Esophagus muscularis mucosa (tissue), 4 donors: ENCODE data around the gene NEUROD4. TPM values are rescaled to one million over a fixed set of nuclear protein-coding genes. Genes with fewer than 3 reads are reported as not detected.

Experiments
- DNase-seq: peaks from one replicate; pipeline ENCODE4 v3.0.0-alpha.2; 2017; ENCODE audit errors: extremely low spot score
- H3K27ac ChIP-seq, 4 donors: fragments of 200-600 bp; sonication (generic); replicated peaks in 1 of 4; 1 replicate in 3 of 4; 2 replicates in 1 of 4; pipeline ENCODE4 v1.5.1; 2016 to 2019; ENCODE audit warnings: mild to moderate bottlenecking in 1 of 4
- H3K27me3 ChIP-seq, 4 donors: fragments of 200-600 bp; sonication (generic); one replicate each; pipeline versions ENCODE4 v1.5.1 to v1.6.0; 2016 to 2019
- H3K36me3 ChIP-seq, 4 donors: fragments of 200-600 bp; sonication (generic); one replicate each; pipeline ENCODE4 v1.5.1; 2016 to 2019
- H3K4me1 ChIP-seq, 4 donors: fragments of 200-600 bp; sonication (generic); one replicate each; pipeline ENCODE4 v1.5.1; 2016 to 2019
- H3K4me3 ChIP-seq, 4 donors: fragments of 200-600 bp; sonication (generic); 1 replicate in 2 of 4; 2 replicates in 2 of 4; pipeline ENCODE4 v1.5.1; 2016 to 2019; ENCODE audit warnings: mild to moderate bottlenecking in 4 of 4, moderate library complexity in 1 of 4
- H3K9me3 ChIP-seq, 4 donors: fragments of 200-600 bp; sonication (generic); 1 replicate in 3 of 4; 2 replicates in 1 of 4; pipeline ENCODE4 v1.5.1; 2016 to 2019
- EP300 ChIP-seq: sonication (generic); formaldehyde crosslinking; IDR thresholded peaks from one replicate; pipeline ENCODE4 v1.6.1; 2017; ENCODE audit warnings: antibody characterized with exemption
- POLR2A ChIP-seq: fragments of 450-650 bp; IDR thresholded peaks from one replicate; pipeline ENCODE4 v1.6.1; 2017; ENCODE audit warnings: antibody characterized with exemption, moderate library complexity, mild to moderate bottlenecking, low read depth
- POLR2AphosphoS5 ChIP-seq, 2 donors: sonication (generic); formaldehyde crosslinking; IDR thresholded peaks; one replicate each; pipeline ENCODE4 v1.6.1; 2017; ENCODE audit warnings: antibody characterized with exemption in 2 of 2
- WGBS: methylation state at CpG from one replicate; pipeline ENCODE4 v1.1.5; 2018; 5-methylcytosine and 5-hydroxymethylcytosine counted together
- intact Hi-C: fragments of 100-400 bp; cut with DNase I; formaldehyde crosslinking; loops from one replicate; pipeline ENCODE4 v1.15.1; 2023
- total RNA-seq, 4 donors: library from RNA; depleted of rRNA; stranded (reverse); fragments of >200 nt; gene quantifications; one replicate each; pipeline versions ENCODE4 v1.1.0 to v1.2.1, GENCODE V29; 2016
- TF ChIP-seq, protein P1 (sequence below), 3 experiments: fragments of 200-600 bp in 2 of 3; fragments of 450-650 bp in 1 of 3; sonication (generic) in 2 of 3; IDR thresholded peaks; one replicate each; pipeline ENCODE4 v1.5.1; 2017 to 2019; ENCODE audit warnings: antibody characterized with exemption in 3 of 3, mild to moderate bottlenecking in 2 of 3, moderate library complexity in 1 of 3

Gene NEUROD4
- total RNA-seq, 4 donors from 2014 or later = not detected

GRCh38 chr12:54975272-54975671 is 44.5 kb upstream of the NEUROD4 start:
- Histone ChIP-seq H3K9me3 (no peaks in the 10 kb centered on the region), H3K27ac (no peak overlapping the region), H3K4me3 (no peak overlapping the region), H3K36me3 (no peaks in the 10 kb centered on the region), H3K27me3 (no peaks in the 10 kb centered on the region), H3K4me1 (no peaks in the 10 kb centered on the region)
- 74% methylated on average over 2 of the region's 2 CpGs for WGBS
- TF ChIP-seq POLR2A = no peak
- TF ChIP-seq, protein P1, sequence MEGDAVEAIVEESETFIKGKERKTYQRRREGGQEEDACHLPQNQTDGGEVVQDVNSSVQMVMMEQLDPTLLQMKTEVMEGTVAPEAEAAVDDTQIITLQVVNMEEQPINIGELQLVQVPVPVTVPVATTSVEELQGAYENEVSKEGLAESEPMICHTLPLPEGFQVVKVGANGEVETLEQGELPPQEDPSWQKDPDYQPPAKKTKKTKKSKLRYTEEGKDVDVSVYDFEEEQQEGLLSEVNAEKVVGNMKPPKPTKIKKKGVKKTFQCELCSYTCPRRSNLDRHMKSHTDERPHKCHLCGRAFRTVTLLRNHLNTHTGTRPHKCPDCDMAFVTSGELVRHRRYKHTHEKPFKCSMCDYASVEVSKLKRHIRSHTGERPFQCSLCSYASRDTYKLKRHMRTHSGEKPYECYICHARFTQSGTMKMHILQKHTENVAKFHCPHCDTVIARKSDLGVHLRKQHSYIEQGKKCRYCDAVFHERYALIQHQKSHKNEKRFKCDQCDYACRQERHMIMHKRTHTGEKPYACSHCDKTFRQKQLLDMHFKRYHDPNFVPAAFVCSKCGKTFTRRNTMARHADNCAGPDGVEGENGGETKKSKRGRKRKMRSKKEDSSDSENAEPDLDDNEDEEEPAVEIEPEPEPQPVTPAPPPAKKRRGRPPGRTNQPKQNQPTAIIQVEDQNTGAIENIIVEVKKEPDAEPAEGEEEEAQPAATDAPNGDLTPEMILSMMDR (IDR thresholded peaks at IDR 0.05) = no peak
- no peak for TF ChIP-seq POLR2AphosphoS5 (IDR thresholded peaks at IDR 0.05)
- no peak for TF ChIP-seq EP300
- no peak for DNase-seq
- intact Hi-C loops = no loop called here

- intact Hi-C loops = no loop called here
- TF ChIP-seq EP300 (no peak), POLR2A (no peak), POLR2AphosphoS5 (IDR thresholded peaks at IDR 0.05) (no peak)
- TF ChIP-seq, protein P1 (IDR thresholded peaks at IDR 0.05) = no peak
- DNase-seq = no peak
- no peaks in the 10 kb centered on the region for H3K9me3 ChIP-seq
- H3K4me1 ChIP-seq = no peaks in the 10 kb centered on the region
- no peaks in the 10 kb centered on the region for H3K27me3 ChIP-seq
- H3K27ac ChIP-seq = no peak overlapping the region
- WGBS = 38% methylated on average over 6 of the region's 6 CpGs
- no peak overlapping the region for H3K4me3 ChIP-seq
- no peaks in the 10 kb centered on the region for H3K36me3 ChIP-seq
Measured at GRCh38 chr12:54975875-54976274, 43.9 kb upstream of the NEUROD4 start.

- Histone ChIP-seq H3K36me3 (no peaks in the 10 kb centered on the region), H3K27me3 (no peaks in the 10 kb centered on the region), H3K27ac (no peak overlapping the region), H3K4me3 (no peak overlapping the region), H3K9me3 (no peaks in the 10 kb centered on the region), H3K4me1 (no peaks in the 10 kb centered on the region)
- 40% methylated on average over 3 of the region's 3 CpGs for WGBS
- TF ChIP-seq, protein P1 (IDR thresholded peaks at IDR 0.05) = no peak
- TF ChIP-seq EP300 (no peak), POLR2A (no peak), POLR2AphosphoS5 (IDR thresholded peaks at IDR 0.05) (no peak)
- no peak for DNase-seq
- intact Hi-C loops = no loop called here
Measured at GRCh38 chr12:54977155-54977554, 42.6 kb upstream of the NEUROD4 start.

DNA sequence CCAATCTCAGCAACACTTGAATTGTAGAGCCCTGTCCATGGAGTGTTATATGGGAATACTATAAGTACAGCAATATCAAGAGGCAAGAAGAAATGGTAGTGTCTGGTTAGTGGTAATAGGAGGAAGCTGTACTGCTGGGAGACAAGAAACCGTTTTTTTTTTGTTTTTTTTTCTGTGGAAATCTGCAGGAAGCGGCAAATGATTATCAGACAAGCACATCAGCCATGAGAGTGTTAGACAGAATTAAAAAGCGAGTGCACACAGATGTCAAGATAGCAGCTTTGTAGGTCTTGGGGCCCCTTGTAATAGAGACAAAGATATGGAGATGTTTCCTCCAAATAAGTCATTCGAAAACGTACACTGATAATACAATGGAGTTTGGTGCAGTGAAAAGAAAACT is 41.9 kb upstream of the NEUROD4 start:
- Histone ChIP-seq H3K27me3 (no peaks in the 10 kb centered on the region), H3K27ac (no peak overlapping the region), H3K4me3 (no peak overlapping the region), H3K36me3 (no peaks in the 10 kb centered on the region), H3K4me1 (no peaks in the 10 kb centered on the region), H3K9me3 (no peaks in the 10 kb centered on the region)
- DNase-seq = no peak
- TF ChIP-seq POLR2AphosphoS5 (IDR thresholded peaks at IDR 0.05) (no peak), EP300 (no peak), POLR2A (no peak)
- TF ChIP-seq, protein P1 (IDR thresholded peaks at IDR 0.05) = no peak
- WGBS = 75% methylated on average over 5 of the region's 5 CpGs
- intact Hi-C loops = no loop called here

DNA sequence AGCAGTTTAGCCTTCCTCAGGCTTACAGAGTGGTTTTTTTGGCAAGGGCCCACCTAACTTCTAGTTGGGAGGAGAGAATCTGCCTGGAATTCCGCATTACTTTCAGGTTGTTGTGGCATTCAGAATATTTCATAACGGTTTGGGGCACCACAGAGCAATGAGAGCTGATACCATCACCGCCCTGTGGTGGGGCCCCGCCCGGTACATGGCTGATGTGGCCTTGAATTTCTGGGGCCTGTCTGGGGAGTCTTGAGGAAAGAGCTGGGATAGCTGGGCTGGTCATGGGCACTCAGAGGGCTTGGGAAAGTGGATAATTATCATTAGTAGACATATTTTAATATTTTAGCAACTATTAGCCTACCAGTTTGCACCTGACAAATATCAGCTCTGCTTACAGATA is 39.4 kb upstream of the NEUROD4 start:
- 62% methylated on average over 5 of the region's 5 CpGs for WGBS

More for the DNA sequence above, 39.4 kb upstream of the NEUROD4 start:
- no peak for DNase-seq
- Histone ChIP-seq H3K4me3 (no peak overlapping the region), H3K27me3 (no peaks in the 10 kb centered on the region), H3K36me3 (no peaks in the 10 kb centered on the region), H3K9me3 (no peaks in the 10 kb centered on the region), H3K27ac (no peak overlapping the region), H3K4me1 (no peaks in the 10 kb centered on the region)
- intact Hi-C loops = no loop called here
- TF ChIP-seq POLR2AphosphoS5 (IDR thresholded peaks at IDR 0.05) (no peak), POLR2A (no peak), EP300 (no peak)
- TF ChIP-seq, protein P1 (IDR thresholded peaks at IDR 0.05) = no peak
